OCI-LY3 (cell line): Measurements from ENCODE around the gene MRPL23.

Source experiments
- CTCF ChIP-seq: fragments of 200-600, 300-600 bp; sonication (generic); IDR thresholded peaks from 2 replicates; pipeline ENCODE4 v1.5.1; 2014; ENCODE audit warnings: antibody characterized with exemption, low read length, low read depth
- EZH2phosphoT487 ChIP-seq: fragments of 200-600 bp; shearing (Covaris generic); IDR thresholded peaks from 2 replicates; pipeline ENCODE4 v1.6.1; 2018; ENCODE audit warnings: antibody characterized with exemption, mixed run types, low read depth

GRCh38 chr11:1978720-1979473 is 31.8 kb downstream of the MRPL23 start:
- no peak for TF ChIP-seq CTCF
- TF ChIP-seq EZH2phosphoT487: no peak
